ENCODE measurements around the gene MAP4K1. TPM values are rescaled to one million over a fixed set of nuclear protein-coding genes. Genes with fewer than 3 reads are reported as not detected.

MAP4K1 gene
- total and polyA plus RNA-seq, 2 of the 13 experiments (the other 11 are each of a cell fraction or from before 2014, with no cell fraction given): 0.24 to 0.89 TPM

GRCh38 chr19:38647368-38647965, 29.7 kb upstream of the MAP4K1 start, which contains the start of gene ACTN4 (continued):
- no peak for TF ChIP-seq SOX6 (IDR thresholded peaks at IDR 0.05)
- peak; percentile 15; the same call in 1 of the 2 replicates for TF ChIP-seq SOX6 (CRISPR knock-in tag; IDR thresholded peaks at IDR 0.05)
- peak; percentile 37; the same call in 1 of the 2 replicates for TF ChIP-seq ATF7-NPFF (CRISPR knock-in tag; IDR thresholded peaks at IDR 0.05; ENCODE audit: low read depth)
- TF ChIP-seq, protein P1, sequence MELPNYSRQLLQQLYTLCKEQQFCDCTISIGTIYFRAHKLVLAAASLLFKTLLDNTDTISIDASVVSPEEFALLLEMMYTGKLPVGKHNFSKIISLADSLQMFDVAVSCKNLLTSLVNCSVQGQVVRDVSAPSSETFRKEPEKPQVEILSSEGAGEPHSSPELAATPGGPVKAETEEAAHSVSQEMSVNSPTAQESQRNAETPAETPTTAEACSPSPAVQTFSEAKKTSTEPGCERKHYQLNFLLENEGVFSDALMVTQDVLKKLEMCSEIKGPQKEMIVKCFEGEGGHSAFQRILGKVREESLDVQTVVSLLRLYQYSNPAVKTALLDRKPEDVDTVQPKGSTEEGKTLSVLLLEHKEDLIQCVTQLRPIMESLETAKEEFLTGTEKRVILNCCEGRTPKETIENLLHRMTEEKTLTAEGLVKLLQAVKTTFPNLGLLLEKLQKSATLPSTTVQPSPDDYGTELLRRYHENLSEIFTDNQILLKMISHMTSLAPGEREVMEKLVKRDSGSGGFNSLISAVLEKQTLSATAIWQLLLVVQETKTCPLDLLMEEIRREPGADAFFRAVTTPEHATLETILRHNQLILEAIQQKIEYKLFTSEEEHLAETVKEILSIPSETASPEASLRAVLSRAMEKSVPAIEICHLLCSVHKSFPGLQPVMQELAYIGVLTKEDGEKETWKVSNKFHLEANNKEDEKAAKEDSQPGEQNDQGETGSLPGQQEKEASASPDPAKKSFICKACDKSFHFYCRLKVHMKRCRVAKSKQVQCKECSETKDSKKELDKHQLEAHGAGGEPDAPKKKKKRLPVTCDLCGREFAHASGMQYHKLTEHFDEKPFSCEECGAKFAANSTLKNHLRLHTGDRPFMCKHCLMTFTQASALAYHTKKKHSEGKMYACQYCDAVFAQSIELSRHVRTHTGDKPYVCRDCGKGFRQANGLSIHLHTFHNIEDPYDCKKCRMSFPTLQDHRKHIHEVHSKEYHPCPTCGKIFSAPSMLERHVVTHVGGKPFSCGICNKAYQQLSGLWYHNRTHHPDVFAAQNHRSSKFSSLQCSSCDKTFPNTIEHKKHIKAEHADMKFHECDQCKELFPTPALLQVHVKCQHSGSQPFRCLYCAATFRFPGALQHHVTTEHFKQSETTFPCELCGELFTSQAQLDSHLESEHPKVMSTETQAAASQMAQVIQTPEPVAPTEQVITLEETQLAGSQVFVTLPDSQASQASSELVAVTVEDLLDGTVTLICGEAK (IDR thresholded peaks at IDR 0.05): no peak
- TF ChIP-seq, protein P1 (CRISPR knock-in tag; IDR thresholded peaks at IDR 0.05): 0 out of 2 replicates have a peak, but pooled peaks have one; percentile 24
- TF ChIP-seq GATAD1 (CRISPR knock-in tag; IDR thresholded peaks at IDR 0.05): peak; percentile 55; the same call in 1 of the 2 replicates
- peak; percentile 67 for TF ChIP-seq FOSL2 (CRISPR knock-in tag; IDR thresholded peaks at IDR 0.05)
- TF ChIP-seq RNF2 (conservative IDR thresholded peaks at IDR 0.05; ENCODE audit: low read depth): no peak
- 0 out of 2 replicates have a peak, but pooled peaks have one; percentile 34 for TF ChIP-seq RARA (CRISPR knock-in tag; IDR thresholded peaks at IDR 0.05)
- TF ChIP-seq AKAP8 (CRISPR knock-in tag; IDR thresholded peaks at IDR 0.05): peak; percentile 77; the same call in 1 of the 2 replicates
- TF ChIP-seq GZF1 (CRISPR knock-in tag; IDR thresholded peaks at IDR 0.05): peak; percentile 60; the same call in 1 of the 2 replicates
- TF ChIP-seq, protein P2, sequence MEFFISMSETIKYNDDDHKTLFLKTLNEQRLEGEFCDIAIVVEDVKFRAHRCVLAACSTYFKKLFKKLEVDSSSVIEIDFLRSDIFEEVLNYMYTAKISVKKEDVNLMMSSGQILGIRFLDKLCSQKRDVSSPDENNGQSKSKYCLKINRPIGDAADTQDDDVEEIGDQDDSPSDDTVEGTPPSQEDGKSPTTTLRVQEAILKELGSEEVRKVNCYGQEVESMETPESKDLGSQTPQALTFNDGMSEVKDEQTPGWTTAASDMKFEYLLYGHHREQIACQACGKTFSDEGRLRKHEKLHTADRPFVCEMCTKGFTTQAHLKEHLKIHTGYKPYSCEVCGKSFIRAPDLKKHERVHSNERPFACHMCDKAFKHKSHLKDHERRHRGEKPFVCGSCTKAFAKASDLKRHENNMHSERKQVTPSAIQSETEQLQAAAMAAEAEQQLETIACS (CRISPR knock-in tag; IDR thresholded peaks at IDR 0.05): peak; percentile 98
- peak; percentile 80; the same call in 1 of the 2 replicates for TF ChIP-seq ZNF329 (CRISPR knock-in tag; IDR thresholded peaks at IDR 0.05; ENCODE audit: low read depth)
- TF ChIP-seq SP2 (CRISPR knock-in tag; IDR thresholded peaks at IDR 0.05): no peak; the same call in 1 of the 2 replicates
- peak; percentile 22; the same call in 1 of the 2 replicates for TF ChIP-seq HNF4G (IDR thresholded peaks at IDR 0.05; ENCODE audit: borderline replicate concordance, low read depth, low read length)
- TF ChIP-seq HNF4G (CRISPR knock-in tag; IDR thresholded peaks at IDR 0.05; ENCODE audit: borderline replicate concordance, low read depth): no peak
- TF ChIP-seq ZNF562 (CRISPR knock-in tag; IDR thresholded peaks at IDR 0.05; ENCODE audit: borderline replicate concordance): no peak
- TF ChIP-seq HDAC1 (CRISPR knock-in tag; IDR thresholded peaks at IDR 0.05): 0 out of 2 replicates have a peak, but pooled peaks have one; percentile 40
- 0 out of 2 replicates have a peak, but pooled peaks have one; percentile 19 for TF ChIP-seq RXRA (CRISPR knock-in tag; IDR thresholded peaks at IDR 0.05)
- TF ChIP-seq DNMT1 (CRISPR knock-in tag; IDR thresholded peaks at IDR 0.05): peak; percentile 92

All from HepG2 (cell line).